ENCODE results near the gene IL17RC. TPM values are rescaled to one million over a fixed set of nuclear protein-coding genes. Genes with fewer than 3 reads are reported as not detected.

Gene IL17RC
- total RNA-seq, 1 experiment from 2014 or later: 17.6 TPM

GRCh38 chr3:9875448-9875847 lies 41.5 kb upstream of the IL17RC start:
- Histone ChIP-seq H3K79me2 (ENCODE audit: insufficient read depth, low read length) (no peaks in the 10 kb centered on the region), H3K9ac (ENCODE audit: low read length) (no peak overlapping the region), H3K4me1 (ENCODE audit: control insufficient read depth in 1 of 2, insufficient read depth in 2 of 2, low read length in 2 of 2) (peaks cover 0 to 41% of the 10 kb centered on the region in 2 experiments; a peak in 2 of 4 replicates), H3K9me2 (ENCODE audit: insufficient read depth) (no peaks in the 10 kb centered on the region), H3K4me3 (replicated peaks in 1 of 2; ENCODE audit: low read depth in 1 of 2, low read length in 2 of 2) (no peak overlapping the region), H3K9me3 (ENCODE audit: control insufficient read depth in 1 of 2, insufficient read depth in 1 of 2, low read depth in 1 of 2, low read length in 2 of 2) (no peaks in the 10 kb centered on the region), H3K27me3 (ENCODE audit: insufficient read depth, low read length) (no peaks in the 10 kb centered on the region), H3K27ac (ENCODE audit: low read depth, low read length) (no peak overlapping the region), H2AFZ (ENCODE audit: low read depth, low read length, poor library complexity, severe bottlenecking) (no peak overlapping the region), H3K36me3 (ENCODE audit: control insufficient read depth in 1 of 2, insufficient read depth in 2 of 2, low read length in 2 of 2) (no peaks in the 10 kb centered on the region), H4K20me1 (ENCODE audit: insufficient read depth) (no peaks in the 10 kb centered on the region), H3K4me2 (ENCODE audit: low read length) (no peak overlapping the region)
- intact Hi-C loops (cut with micrococcal nuclease): no loop called here
- no TSS peak for BruUV-seq (replicated peaks)
- DNase-seq (ENCODE audit: low read depth, low spot score) (no peak), ATAC-seq (no peak)
- ChIA-PET RAD21 (ENCODE audit: low non-redundant PET in 1 of 2, low total read pairs in 2 of 2, uncharacterized antibody in 2 of 2, unreplicated experiment in 2 of 2) (no interaction called here), POLR2A (no interaction called here), CTCF (no interaction called here)
- TF ChIP-seq EZH2 (IDR thresholded peaks at IDR 0.05) (no peak), YY1 (IDR thresholded peaks at IDR 0.05; ENCODE audit: extremely low read depth, insufficient replicate concordance, low read depth, low read length) (no peak), CBX3 (IDR thresholded peaks at IDR 0.05; ENCODE audit: low read depth) (no peak), POLR2A (IDR thresholded peaks at IDR 0.05; ENCODE audit: borderline replicate concordance, extremely low read depth, insufficient read depth, insufficient read length) (no peak), TCF7L2 (IDR thresholded peaks at IDR 0.05; ENCODE audit: borderline replicate concordance, extremely low read depth, insufficient read depth, insufficient read length) (no peak), EZH2phosphoT487 (IDR thresholded peaks at IDR 0.05; ENCODE audit: borderline replicate concordance) (no peak), ZFX (IDR thresholded peaks at IDR 0.05) (no peak), ELF1 (IDR thresholded peaks at IDR 0.05; ENCODE audit: borderline replicate concordance, low read depth) (no peak), REST (IDR thresholded peaks at IDR 0.05; ENCODE audit: low read depth) (no peak), SRF (IDR thresholded peaks at IDR 0.05; ENCODE audit: low read depth) (no peak), JUND (IDR thresholded peaks at IDR 0.05) (no peak), ZNF274 (IDR thresholded peaks at IDR 0.05; ENCODE audit: low read depth, low read length) (no peak), RAD21 (IDR thresholded peaks at IDR 0.05; ENCODE audit: low read depth) (no peak), CTCF (IDR thresholded peaks at IDR 0.05 in 2 of 3, conservative IDR thresholded peaks at IDR 0.05 in 1 of 3; ENCODE audit: borderline replicate concordance in 1 of 3, insufficient read depth in 1 of 3, low read depth in 2 of 3, low read length in 2 of 3) (no peak)
- TF ChIP-seq, protein P1, sequence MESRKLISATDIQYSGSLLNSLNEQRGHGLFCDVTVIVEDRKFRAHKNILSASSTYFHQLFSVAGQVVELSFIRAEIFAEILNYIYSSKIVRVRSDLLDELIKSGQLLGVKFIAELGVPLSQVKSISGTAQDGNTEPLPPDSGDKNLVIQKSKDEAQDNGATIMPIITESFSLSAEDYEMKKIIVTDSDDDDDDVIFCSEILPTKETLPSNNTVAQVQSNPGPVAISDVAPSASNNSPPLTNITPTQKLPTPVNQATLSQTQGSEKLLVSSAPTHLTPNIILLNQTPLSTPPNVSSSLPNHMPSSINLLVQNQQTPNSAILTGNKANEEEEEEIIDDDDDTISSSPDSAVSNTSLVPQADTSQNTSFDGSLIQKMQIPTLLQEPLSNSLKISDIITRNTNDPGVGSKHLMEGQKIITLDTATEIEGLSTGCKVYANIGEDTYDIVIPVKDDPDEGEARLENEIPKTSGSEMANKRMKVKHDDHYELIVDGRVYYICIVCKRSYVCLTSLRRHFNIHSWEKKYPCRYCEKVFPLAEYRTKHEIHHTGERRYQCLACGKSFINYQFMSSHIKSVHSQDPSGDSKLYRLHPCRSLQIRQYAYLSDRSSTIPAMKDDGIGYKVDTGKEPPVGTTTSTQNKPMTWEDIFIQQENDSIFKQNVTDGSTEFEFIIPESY (IDR thresholded peaks at IDR 0.05; ENCODE audit: extremely low read depth, insufficient replicate concordance, low read length): no peak
